ENCODE data around the gene CCDC88C.
"Not testable (repeated sequence)": the region's sequence is repeated elsewhere in the genome, so short reads cannot be mapped to it uniquely, and the experiment has no call there.

CCDC88C gene

GRCh38 chr14:91238085-91238484 is 179.5 kb downstream of the CCDC88C start:
- DNase-seq = no peak

GRCh38 chr14:91237219-91237618 is 180.4 kb downstream of the CCDC88C start:
- no peak for DNase-seq

GRCh38 chr14:91235841-91236240 is 181.8 kb downstream of the CCDC88C start:
- DNase-seq = no peak

GRCh38 chr14:91234791-91235114 is 182.9 kb downstream of the CCDC88C start:
- no peak for DNase-seq

GRCh38 chr14:91233936-91234790 is 183.5 kb downstream of the CCDC88C start:
- no peak for DNase-seq

- no peak for DNase-seq
These were observed 185.0 kb downstream of the CCDC88C start for GRCh38 chr14:91232603-91233002.

- DNase-seq = no peak
These were observed 185.6 kb downstream of the CCDC88C start for GRCh38 chr14:91232052-91232451.

- DNase-seq = no peak
These were observed 186.2 kb downstream of the CCDC88C start for GRCh38 chr14:91231446-91231845.

- no peak for DNase-seq
These were observed 187.1 kb downstream of the CCDC88C start for GRCh38 chr14:91230397-91231035.

GRCh38 chr14:91229743-91230200 is 187.8 kb downstream of the CCDC88C start:
- peak; percentile 47 for DNase-seq

- no peak for DNase-seq
These were observed 188.6 kb downstream of the CCDC88C start for GRCh38 chr14:91229005-91229382.

GRCh38 chr14:91228112-91229004 is 189.3 kb downstream of the CCDC88C start:
- peak; percentile 87 for DNase-seq

GRCh38 chr14:91227183-91227628 is 190.4 kb downstream of the CCDC88C start:
- DNase-seq = no peak

GRCh38 chr14:91226360-91226759 is 191.3 kb downstream of the CCDC88C start:
- not testable (repeated sequence) for DNase-seq

GRCh38 chr14:91225025-91225424 is 192.6 kb downstream of the CCDC88C start:
- DNase-seq = no peak

- DNase-seq = peak; percentile 44
These were observed 194.4 kb downstream of the CCDC88C start for GRCh38 chr14:91223028-91223783.

Data from activated naive CD4-positive, alpha-beta T cell treated with anti-CD3 and anti-CD28 coated beads, Interleukin-2, amount 50 U/mL, for 16 hours (primary cell).